OCI-LY7 (cell line): ENCODE results near the gene ZNF564. TPM values are rescaled to one million over a fixed set of nuclear protein-coding genes. Genes with fewer than 3 reads are reported as not detected.

Experiments
- BruUV-seq: library from RNA; stranded (reverse); fragments of 400-500 nt; replicated peaks from 2 replicates; lab custom pipeline; 2021; lab: Mats Ljungman, UMichigan
- CTCF ChIA-PET: fragments of 300-600 bp; sonication (Branson Sonifier 250); formaldehyde crosslinking; loops from one replicate; lab custom pipeline; 2022; ENCODE audit warnings: antibody characterized with exemption; ENCODE audit not compliant: unreplicated experiment; lab: Charles Lee
- POLR2A ChIA-PET: fragments of 300-600 bp; sonication (Branson Sonifier 250); formaldehyde crosslinking; loops from one replicate; lab custom pipeline; 2022; ENCODE audit warnings: antibody characterized with exemption; lab: Charles Lee
- DNase-seq: peaks from one replicate; pipeline ENCODE4 v3.0.0-alpha.2; 2015; ENCODE audit warnings: low spot score
- H2AFZ ChIP-seq: fragments of 200-600 bp; sonication (generic), shearing (Covaris generic); 2 replicates; pipeline ENCODE4 v1.6.1; 2014; ENCODE audit warnings: mild to moderate bottlenecking, antibody characterized with exemption, low read length, moderate library complexity
- H3K27ac ChIP-seq: fragments of 200-600 bp; sonication (generic); 2 replicates; pipeline ENCODE4 v1.5.1; 2014; ENCODE audit warnings: mixed run types, low read depth, mild to moderate bottlenecking, moderate library complexity, low read length, inconsistent platforms; ENCODE audit not compliant: poor library complexity, severe bottlenecking
- H3K36me3 ChIP-seq: fragments of 200-600 bp; sonication (generic); 2 replicates; pipeline ENCODE4 v1.6.1; 2014; ENCODE audit warnings: mild to moderate bottlenecking, antibody characterized with exemption, low read length, moderate library complexity, mixed read lengths; ENCODE audit not compliant: insufficient read depth
- H3K4me1 ChIP-seq: fragments of 200-600 bp; sonication (generic); 2 replicates; pipeline ENCODE4 v1.5.1; 2014; ENCODE audit warnings: mild to moderate bottlenecking, low read length; ENCODE audit not compliant: insufficient read depth, poor library complexity, severe bottlenecking
- H3K4me2 ChIP-seq: fragments of 200-600 bp; sonication (generic); 2 replicates; pipeline ENCODE4 v1.6.1; 2014; ENCODE audit warnings: mild to moderate bottlenecking, low read length
- H3K4me3 ChIP-seq: fragments of 200-600 bp; sonication (generic); 2 replicates; pipeline ENCODE4 v1.5.1; 2014; ENCODE audit warnings: mild to moderate bottlenecking, low read depth, low read length; ENCODE audit not compliant: poor library complexity, severe bottlenecking
- H3K79me2 ChIP-seq: fragments of 200-600 bp; sonication (generic); 2 replicates; pipeline ENCODE4 v1.6.1; 2016; ENCODE audit warnings: low read depth, mild to moderate bottlenecking, low read length, moderate library complexity, mixed read lengths; ENCODE audit not compliant: insufficient read depth
- H3K9me2 ChIP-seq: fragments of 200-600 bp; sonication (generic); 2 replicates; pipeline ENCODE4 v1.6.1; 2016; ENCODE audit warnings: mild to moderate bottlenecking, low read length, mixed read lengths; ENCODE audit not compliant: insufficient read depth
- H3K9me3 ChIP-seq: fragments of 200-600 bp; sonication (generic); 2 replicates; pipeline ENCODE4 v1.6.1; 2014; ENCODE audit warnings: mild to moderate bottlenecking, mixed run types, low read length, mixed read lengths
- H4K20me1 ChIP-seq: fragments of 200-600 bp; sonication (generic); 2 replicates; pipeline ENCODE4 v1.6.1; 2014; ENCODE audit warnings: mild to moderate bottlenecking, antibody characterized with exemption, low read length, moderate library complexity, mixed read lengths; ENCODE audit not compliant: insufficient read depth
- CTCF ChIP-seq: fragments of 200-600 bp; sonication (generic); conservative IDR thresholded peaks from 2 replicates; pipeline ENCODE4 v1.5.1; 2014; ENCODE audit warnings: mild to moderate bottlenecking, antibody characterized with exemption, low read length, moderate library complexity, mixed read lengths
- EZH2phosphoT487 ChIP-seq: fragments of 200-600 bp; sonication (generic); IDR thresholded peaks from 2 replicates; pipeline ENCODE4 v1.6.1; 2018; ENCODE audit warnings: low read depth, borderline replicate concordance, mild to moderate bottlenecking, mixed run types, antibody characterized with exemption, low read length, moderate library complexity, mixed read lengths
- intact Hi-C: fragments of 100-400 bp; cut with micrococcal nuclease; formaldehyde crosslinking; loops from one replicate; pipeline ENCODE4 v1.10.0; 2022; ENCODE audit not compliant: unreplicated experiment
- total RNA-seq, 2 experiments: library from RNA; depleted of rRNA in 1 of 2; stranded (reverse); fragments of >200 nt in 1 of 2; shearing (Covaris generic) in 1 of 2; gene quantifications; 2 replicates each; pipeline ENCODE4 v1.2.3, GENCODE V29; 2014 to 2022

The ZNF564 gene
- total RNA-seq, 2 experiments from 2014 or later = 8.0 to 13.1 TPM

- H3K27ac ChIP-seq = no peak overlapping the region
- H3K4me3 ChIP-seq = no peak overlapping the region
- H3K4me1 ChIP-seq = peaks cover 1% of the 10 kb centered on the region
- H2AFZ ChIP-seq = no peak overlapping the region
- H4K20me1 ChIP-seq = no peaks in the 10 kb centered on the region
- no TSS peak for BruUV-seq
- peaks cover 83% of the 10 kb centered on the region for H3K36me3 ChIP-seq
- peaks cover 7% of the 10 kb centered on the region; the same call in 1 of the 2 replicates for H3K9me3 ChIP-seq
- peaks cover 24% of the 10 kb centered on the region for H3K79me2 ChIP-seq
- intact Hi-C loops = no loop called here
- DNase-seq = no peak
- ChIA-PET CTCF (no interaction called here), POLR2A (no interaction called here)
- TF ChIP-seq EZH2phosphoT487 = no peak
- TF ChIP-seq CTCF = no peak
- H3K4me2 ChIP-seq = no peak overlapping the region
- no peaks in the 10 kb centered on the region for H3K9me2 ChIP-seq
Measured at GRCh38 chr19:12545267-12545666, 6.0 kb downstream of the ZNF564 start.

GRCh38 chr19:12544401-12544876, 6.8 kb downstream of the ZNF564 start:
- no peaks in the 10 kb centered on the region for H3K9me2 ChIP-seq
- H3K4me2 ChIP-seq = no peak overlapping the region
- peaks cover 88% of the 10 kb centered on the region for H3K36me3 ChIP-seq
- no peak overlapping the region for H2AFZ ChIP-seq
- TF ChIP-seq EZH2phosphoT487 = no peak
- no peak for TF ChIP-seq CTCF
- H3K9me3 ChIP-seq = peaks cover 7% of the 10 kb centered on the region; the same call in 1 of the 2 replicates
- intact Hi-C loops = no loop called here
- BruUV-seq = no TSS peak
- H3K27ac ChIP-seq = no peak overlapping the region
- H3K4me1 ChIP-seq = no peaks in the 10 kb centered on the region
- CTCF ChIA-PET = no interaction called here
- POLR2A ChIA-PET = no interaction called here
- DNase-seq = no peak
- H3K4me3 ChIP-seq = no peak overlapping the region
- H3K79me2 ChIP-seq = peaks cover 17% of the 10 kb centered on the region
- no peaks in the 10 kb centered on the region for H4K20me1 ChIP-seq

- intact Hi-C loops = no loop called here
- no peak overlapping the region for H3K4me2 ChIP-seq
- peaks cover 87% of the 10 kb centered on the region for H3K36me3 ChIP-seq
- BruUV-seq = no TSS peak
- TF ChIP-seq CTCF (no peak), EZH2phosphoT487 (no peak)
- H3K4me3 ChIP-seq = no peak overlapping the region
- H3K4me1 ChIP-seq = no peaks in the 10 kb centered on the region
- H3K79me2 ChIP-seq = peaks cover 12% of the 10 kb centered on the region; the same call in 1 of the 2 replicates
- H4K20me1 ChIP-seq = no peaks in the 10 kb centered on the region
- ChIA-PET POLR2A (no interaction called here), CTCF (no interaction called here)
- no peak overlapping the region for H2AFZ ChIP-seq
- no peak for DNase-seq
- no peak overlapping the region for H3K27ac ChIP-seq
- peaks cover 7% of the 10 kb centered on the region; the same call in 1 of the 2 replicates for H3K9me3 ChIP-seq
- H3K9me2 ChIP-seq = no peaks in the 10 kb centered on the region
Measured at GRCh38 chr19:12543855-12544254, 7.4 kb downstream of the ZNF564 start.
